ENCODE data around the gene KRT24. TPM values are rescaled to one million over a fixed set of nuclear protein-coding genes. Genes with fewer than 3 reads are reported as not detected.

KRT24 gene
- total and polyA plus RNA-seq, 2 of the 4 experiments (the other 2 are of a cell fraction): not detected

GRCh38 chr17:40722241-40722640 lies 18.7 kb upstream of the KRT24 start:
- Histone ChIP-seq H2BK15ac (ENCODE audit: low read depth, low read length) (no peak overlapping the region), H2BK20ac (ENCODE audit: low read depth, low read length) (no peak overlapping the region), H3K9me3 (ENCODE audit: control insufficient read depth, insufficient read depth, low read length) (no peaks in the 10 kb centered on the region), H3K9me1 (ENCODE audit: insufficient read depth, low read length) (no peaks in the 10 kb centered on the region), H3K4me3 (ENCODE audit: insufficient read depth, low read depth, low read length) (no peak overlapping the region), H3K18ac (ENCODE audit: low read depth, low read length) (no peak overlapping the region), H2BK5ac (ENCODE audit: low read depth, low read length, poor library complexity, severe bottlenecking) (no peak overlapping the region), H3K4me1 (ENCODE audit: control insufficient read depth, insufficient read depth, low read length) (no peaks in the 10 kb centered on the region), H3K27me3 (ENCODE audit: control insufficient read depth, insufficient read depth, low read length) (peaks cover 35% of the 10 kb centered on the region), H3K79me1 (ENCODE audit: low read depth in 1 of 2, low read length in 2 of 2) (no peaks in the 10 kb centered on the region), H2AK5ac (ENCODE audit: low read depth, low read length) (no peak overlapping the region), H4K5ac (ENCODE audit: low read depth, low read length) (no peak overlapping the region), H3K23ac (ENCODE audit: low read depth, low read length) (no peak overlapping the region), H3K27ac (ENCODE audit: insufficient read depth, low read length) (no peak overlapping the region), H2AK9ac (replicated peaks; ENCODE audit: low read depth, low read length, poor library complexity) (no peak overlapping the region), H3K4ac (ENCODE audit: low read depth, low read length) (no peak overlapping the region), H4K91ac (ENCODE audit: insufficient read depth, low read depth, low read length) (no peak overlapping the region), H3K56ac (ENCODE audit: extremely low read depth, insufficient read depth, low read length) (no peak overlapping the region), H3K4me2 (ENCODE audit: low read depth, low read length) (no peak overlapping the region), H2BK120ac (ENCODE audit: low read depth, low read length) (no peak overlapping the region), H3K9ac (ENCODE audit: low read depth, low read length) (no peak overlapping the region), H3K36me3 (ENCODE audit: control insufficient read depth, insufficient read depth, low read length) (no peaks in the 10 kb centered on the region), H4K20me1 (ENCODE audit: insufficient read depth, low read length) (no peaks in the 10 kb centered on the region), H2AFZ (replicated peaks; ENCODE audit: low read length, poor library complexity) (no peak overlapping the region), H4K8ac (ENCODE audit: low read depth in 2 of 2, low read length in 2 of 2) (no peak overlapping the region), H3K14ac (replicated peaks; ENCODE audit: low read depth, low read length) (no peak overlapping the region)
- intact Hi-C loops (cut with micrococcal nuclease): no loop called here
- ATAC-seq (ENCODE audit: low read depth): no peak
- in situ Hi-C loops (cut with MboI; ENCODE audit: low sequenced_read_pairs): no loop called here
- no TSS peak for BruUV-seq (replicated peaks)
- TF ChIP-seq BHLHE40 (IDR thresholded peaks at IDR 0.05; ENCODE audit: low read depth, low read length) (no peak), SMC3 (IDR thresholded peaks at IDR 0.05; ENCODE audit: low read depth, low read length) (no peak), CHD1 (IDR thresholded peaks at IDR 0.05; ENCODE audit: low read depth, low read length) (no peak), RAD21 (IDR thresholded peaks at IDR 0.05; ENCODE audit: low read length) (no peak), ELK1 (IDR thresholded peaks at IDR 0.05; ENCODE audit: borderline replicate concordance, low read depth, low read length) (no peak), FOS (IDR thresholded peaks at IDR 0.05; ENCODE audit: low read depth, low read length) (no peak), NFE2L2 (IDR thresholded peaks at IDR 0.05; ENCODE audit: low read depth, low read length) (no peak), RCOR1 (IDR thresholded peaks at IDR 0.05; ENCODE audit: insufficient replicate concordance, low read length) (no peak), RFX5 (IDR thresholded peaks at IDR 0.05; ENCODE audit: low read depth, low read length) (no peak), POLR2A (IDR thresholded peaks at IDR 0.05; ENCODE audit: low read depth, low read length) (no peak), CTCF (conservative IDR thresholded peaks at IDR 0.05; ENCODE audit: low read depth, low read length) (no peak), MAZ (IDR thresholded peaks at IDR 0.05; ENCODE audit: borderline replicate concordance, low read depth, low read length) (no peak)
- ChIA-PET POLR2A (ENCODE audit: unreplicated experiment) (no interaction called here), CTCF (interaction anchor here (1.0 kb wide), 2 partner anchors 8 to 20 kb away, joined by 3 to 5 read pairs; no protein-coding TSS in a partner anchor)
- no peak for DNase-seq
- dilution Hi-C loops (cut with HindIII; ENCODE audit: low sequenced_read_pairs, unreplicated experiment): no loop called here
- WGBS, 2 experiments (ENCODE audit: extremely low coverage in 2 of 2, insufficient read length in 1 of 2): no CpG with 5 or more reads among the region's 1 CpG

All from IMR-90 (cell line).